Hypothalamus (tissue), 51 donors: ENCODE measurements around the gene MAP2K6.
A peak's percentile ranks its signal among the peaks of the same experiment; 100 is the strongest.

ENCODE experiments used
- DNase-seq, 51 donors: peaks; one replicate each; lab custom pipeline; 2025; lab: John Stamatoyannopoulos, UW

Gene MAP2K6

GRCh38 chr17:69485901-69486643, 71.6 kb downstream of the MAP2K6 start:
- DNase-seq = no peak

DNA sequence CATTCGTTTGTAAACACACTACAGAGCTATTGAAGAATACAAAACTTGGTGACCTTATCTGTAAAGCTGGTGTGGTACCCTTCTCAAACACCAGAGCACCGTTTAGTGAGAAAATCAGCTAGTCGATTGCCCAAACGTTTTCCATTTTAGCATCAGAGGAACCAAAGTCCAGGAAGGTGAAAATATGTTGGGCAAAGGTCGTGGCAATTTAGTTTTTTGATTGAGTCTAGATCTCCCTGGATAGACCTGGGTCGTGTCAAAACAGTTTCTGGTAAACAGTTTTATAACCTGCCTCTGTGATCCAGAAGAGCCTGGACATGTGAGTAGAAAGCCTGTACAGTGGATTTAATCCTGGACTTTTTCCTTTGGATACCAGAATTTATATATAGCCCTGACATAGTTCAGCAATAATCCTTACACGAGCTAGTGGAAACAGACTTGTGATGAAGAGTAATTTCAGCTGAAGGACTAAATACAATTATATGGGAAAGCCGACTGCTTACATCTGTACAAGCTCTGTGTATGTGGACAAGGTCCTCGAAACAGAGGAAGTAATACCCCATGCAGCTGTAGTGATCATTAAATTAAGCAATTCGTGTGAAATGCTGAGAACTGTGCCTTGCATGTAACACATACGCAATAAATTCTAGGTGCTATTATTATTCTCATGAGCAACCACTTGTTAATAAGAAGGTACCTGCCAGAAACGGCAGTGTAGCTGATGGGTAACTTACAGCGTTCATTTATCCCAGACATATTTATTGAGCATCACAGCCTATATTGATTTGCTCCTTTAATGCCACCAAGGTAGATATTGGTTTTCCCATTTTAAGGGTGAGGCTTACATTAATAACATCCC, 72.5 kb downstream of the MAP2K6 start:
- no peak for DNase-seq

DNA sequence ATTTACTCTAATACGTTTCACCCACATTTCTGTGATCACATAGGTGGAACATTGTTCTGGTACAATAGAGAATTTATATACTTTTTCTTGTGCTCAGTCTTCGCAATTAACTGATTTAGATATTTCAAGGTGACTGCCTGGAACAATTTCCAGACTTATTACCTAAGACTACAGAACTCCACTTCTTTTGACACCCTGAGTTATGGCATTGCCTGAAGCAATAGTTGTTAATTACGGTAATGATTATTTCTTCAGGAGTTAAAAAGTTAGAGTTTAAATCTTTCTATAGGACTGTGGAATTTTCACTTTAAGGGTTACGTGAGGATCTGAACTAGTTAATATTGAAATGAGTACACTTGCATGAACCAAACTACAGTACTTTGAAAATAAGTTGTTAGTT, 74.8 kb downstream of the MAP2K6 start:
- DNase-seq = no peak

DNA sequence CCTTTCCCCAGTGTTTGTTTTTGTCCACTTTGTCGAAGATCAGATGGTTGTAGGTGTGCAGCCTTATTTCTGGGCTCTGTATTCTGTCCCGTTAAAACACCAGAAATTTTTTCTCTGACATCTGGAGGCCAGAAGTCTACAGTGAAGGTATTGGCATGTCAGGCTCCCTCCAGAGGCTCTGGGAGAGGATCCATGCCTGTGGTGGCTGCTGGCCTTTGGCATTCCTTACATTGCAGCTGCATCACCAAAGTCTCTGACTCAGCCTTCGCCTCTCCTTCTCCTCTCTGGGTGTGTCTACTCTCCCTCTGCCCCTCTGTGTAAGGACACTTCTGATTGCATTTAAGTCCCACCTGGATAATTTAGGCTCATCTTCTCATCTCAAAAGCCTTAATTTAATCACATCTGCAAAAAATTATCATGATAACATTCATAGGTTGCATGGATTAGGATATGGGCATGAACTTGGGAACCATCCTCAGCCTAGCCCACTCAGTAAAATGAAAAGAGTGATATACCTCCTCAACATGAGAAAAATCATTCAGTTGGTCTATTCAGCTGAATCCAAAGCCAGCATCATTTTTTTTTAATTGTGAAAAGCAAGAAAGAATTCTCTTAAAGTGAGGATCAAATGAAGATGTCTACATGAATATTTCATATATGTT, 78.0 kb downstream of the MAP2K6 start:
- no peak for DNase-seq

DNA sequence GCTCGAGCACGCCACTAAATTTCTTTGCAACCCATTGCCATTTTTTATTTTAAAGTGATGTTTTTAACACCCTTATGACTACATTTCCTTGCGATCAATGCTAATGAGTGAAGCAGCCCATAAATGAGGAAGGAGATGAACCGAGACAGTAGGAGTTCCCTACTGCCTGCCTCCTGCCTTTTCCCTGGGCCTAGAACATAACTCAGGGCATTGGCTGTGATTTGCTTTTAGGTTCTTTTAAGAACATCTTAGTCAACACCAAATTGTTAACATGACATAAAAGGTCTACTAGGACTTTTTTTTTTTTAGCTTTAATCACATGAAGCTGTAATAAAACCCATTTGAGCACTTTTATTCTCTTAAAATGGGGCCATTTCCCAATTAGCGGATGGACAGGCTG, 81.3 kb downstream of the MAP2K6 start:
- no peak for DNase-seq

- DNase-seq = no peak
These were observed 82.7 kb downstream of the MAP2K6 start for GRCh38 chr17:69497161-69497560.

GRCh38 chr17:69499318-69499717, 84.8 kb downstream of the MAP2K6 start:
- no peak for DNase-seq

GRCh38 chr17:69500911-69501429, 86.5 kb downstream of the MAP2K6 start:
- peak in 1 of 51 donors; percentile 57 for DNase-seq

DNA sequence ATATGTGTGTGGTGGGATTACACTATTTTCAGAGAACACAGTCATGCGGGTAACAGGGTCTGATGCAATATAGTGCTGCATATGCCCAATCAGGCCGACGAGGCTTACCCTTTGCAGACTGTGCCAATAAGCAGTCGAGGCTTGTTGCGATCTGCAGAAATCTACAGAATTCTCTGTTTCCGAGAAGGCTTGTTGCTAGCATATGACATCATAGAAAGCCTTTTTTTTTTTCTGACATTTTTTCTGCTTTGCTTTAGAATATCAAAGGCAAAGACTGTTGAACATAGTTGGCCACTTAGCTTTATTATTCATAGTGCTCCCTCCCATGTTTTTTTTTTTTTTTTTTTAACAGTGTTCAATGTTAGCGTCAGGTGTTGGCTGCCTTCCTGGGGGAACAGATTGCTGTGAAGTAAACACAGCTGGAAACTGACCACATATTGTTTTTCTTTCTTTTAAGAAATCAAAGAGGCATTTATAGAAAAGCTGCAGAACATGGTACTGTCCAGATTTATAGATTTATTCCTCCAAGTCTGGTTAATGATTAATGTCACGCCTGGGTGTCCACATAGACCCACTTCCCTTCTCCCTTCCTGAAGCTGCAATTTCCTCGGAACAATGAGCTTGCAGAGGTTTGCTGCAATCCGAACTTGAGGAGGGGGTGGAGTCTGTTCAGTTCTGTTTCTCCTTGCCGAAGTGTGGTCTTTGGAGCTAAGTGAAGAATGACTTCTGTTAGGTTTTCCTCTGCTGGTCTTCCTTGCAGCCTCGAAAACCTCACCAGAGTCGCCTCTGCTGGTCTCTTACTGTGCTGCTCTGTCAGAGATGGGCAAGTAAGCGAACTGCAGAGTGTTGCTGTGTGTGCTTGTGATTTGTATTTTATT, 87.3 kb downstream of the MAP2K6 start:
- peak in 19 of 51 donors; percentile 5 to 57 (median 22) for DNase-seq

- DNase-seq = no peak
These were observed 89.2 kb downstream of the MAP2K6 start for GRCh38 chr17:69503711-69504110.

DNA sequence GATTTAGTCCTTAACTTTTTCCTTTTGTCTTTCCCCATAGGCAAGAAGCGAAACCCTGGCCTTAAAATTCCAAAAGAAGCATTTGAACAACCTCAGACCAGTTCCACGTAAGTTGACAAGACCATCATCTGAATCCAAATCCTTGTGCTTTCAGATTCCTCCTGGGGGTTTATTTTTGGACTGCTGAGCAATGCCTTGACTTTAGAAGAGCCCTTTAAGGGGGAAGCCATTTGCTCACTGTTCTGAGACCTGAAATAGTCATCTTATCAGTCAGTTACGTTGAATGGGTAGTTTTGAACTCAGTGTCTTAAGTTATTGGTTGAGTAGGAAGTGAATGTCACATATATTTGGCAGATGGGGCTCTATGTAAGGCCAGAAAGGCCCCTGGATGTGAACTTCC, 91.2 kb downstream of the MAP2K6 start:
- no peak for DNase-seq

- no peak for DNase-seq
These were observed 92.0 kb downstream of the MAP2K6 start for GRCh38 chr17:69506489-69506888.

GRCh38 chr17:69508814-69509213, 94.3 kb downstream of the MAP2K6 start:
- no peak for DNase-seq

DNA sequence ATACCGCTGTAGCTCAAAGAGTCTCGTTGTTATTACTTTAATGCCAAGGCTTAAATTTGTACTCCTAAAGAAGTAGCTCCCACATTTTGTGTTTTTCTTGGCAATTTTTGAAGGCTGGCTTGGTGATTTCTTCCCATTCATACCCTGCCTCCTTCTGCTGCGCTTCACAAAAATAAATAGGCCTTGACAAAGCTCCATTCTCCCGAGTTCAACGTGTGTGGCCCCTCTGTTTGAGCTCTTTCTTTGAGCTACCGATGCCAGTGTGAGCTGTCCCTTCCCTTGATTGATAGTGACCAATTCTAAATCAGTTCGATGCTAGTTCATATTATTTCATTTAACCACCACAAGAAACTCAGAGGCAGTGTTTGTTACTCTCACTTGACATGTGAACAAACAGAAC, 96.8 kb downstream of the MAP2K6 start:
- peak in 1 of 51 donors; percentile 12 for DNase-seq

- no peak for DNase-seq
These were observed 98.4 kb downstream of the MAP2K6 start for GRCh38 chr17:69512946-69513345.

- DNase-seq = no peak
These were observed 101.7 kb downstream of the MAP2K6 start for GRCh38 chr17:69516225-69516624.

GRCh38 chr17:69516911-69517310, 102.4 kb downstream of the MAP2K6 start:
- DNase-seq = no peak

GRCh38 chr17:69518951-69519350, 104.5 kb downstream of the MAP2K6 start:
- no peak for DNase-seq

DNA sequence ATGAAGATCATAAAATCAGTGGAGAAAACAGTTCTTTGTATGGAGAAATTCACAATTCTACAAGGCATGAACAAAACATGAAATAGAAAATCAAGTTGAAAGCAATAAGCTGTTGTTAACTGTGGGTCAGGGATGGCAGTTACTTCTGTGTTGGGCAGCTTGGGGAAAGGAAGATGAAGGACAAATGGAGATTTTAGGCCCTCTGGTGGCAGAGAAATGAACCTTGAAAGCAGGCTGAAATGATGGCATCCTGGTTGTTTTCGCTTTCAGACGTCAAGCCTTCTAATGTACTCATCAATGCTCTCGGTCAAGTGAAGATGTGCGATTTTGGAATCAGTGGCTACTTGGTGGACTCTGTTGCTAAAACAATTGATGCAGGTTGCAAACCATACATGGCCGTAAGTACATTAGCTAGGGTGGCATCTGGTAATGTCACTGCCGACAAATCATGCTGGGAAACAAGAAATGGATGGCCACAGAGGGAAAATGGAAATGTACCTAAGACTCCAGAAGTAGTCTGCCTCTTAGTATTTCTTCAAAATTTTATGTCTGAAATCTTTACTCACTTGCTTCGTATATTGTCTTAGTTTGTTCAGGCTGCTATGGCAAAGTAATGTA, 108.9 kb downstream of the MAP2K6 start:
- peak in 15 of 51 donors; percentile 8 to 74 (median 25) for DNase-seq

GRCh38 chr17:69524854-69525253, 110.4 kb downstream of the MAP2K6 start:
- DNase-seq = no peak
